ENCODE results near the gene GALNT1. TPM values are rescaled to one million over a fixed set of nuclear protein-coding genes. Genes with fewer than 3 reads are reported as not detected.

The GALNT1 gene
- total RNA-seq, 1 donor from 2014 or later, result 113 TPM

- no peak overlapping the region for H3K9ac ChIP-seq
Observed at GRCh38 chr18:35743916-35744315, 162.4 kb downstream of the GALNT1 start.

DNA sequence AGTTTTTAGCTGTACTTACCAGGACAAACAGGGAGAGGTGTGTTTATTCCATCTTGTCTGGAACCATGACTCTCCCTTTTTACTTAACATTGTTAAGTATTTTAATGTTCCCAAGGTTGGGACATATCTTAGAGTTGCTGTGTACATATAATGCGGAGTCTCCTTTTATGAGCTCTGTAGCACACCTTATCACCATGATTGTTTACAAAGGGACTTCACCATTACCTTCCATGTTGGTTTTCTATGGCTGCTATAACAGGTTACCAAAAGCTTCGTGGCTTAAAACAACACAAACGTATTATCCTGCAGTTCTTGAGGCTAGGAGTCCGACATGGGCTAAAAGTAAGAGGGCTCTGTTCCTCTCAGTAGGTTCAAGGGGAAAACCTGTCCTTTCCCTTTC is 164.3 kb downstream of the GALNT1 start:
- H3K27ac ChIP-seq, result no peak overlapping the region
- no peaks in the 10 kb centered on the region for H3K9me3 ChIP-seq (ENCODE audit: low read depth)
- Mint-ChIP-seq H3K27ac (no peak overlapping the region), H3K36me3 (no peaks in the 10 kb centered on the region), H3K4me1 (no peaks in the 10 kb centered on the region), H3K4me3 (no peak overlapping the region), H3K9me3 (no peaks in the 10 kb centered on the region), H3K27me3 (ENCODE audit: insufficient read depth, low read depth) (no peaks in the 10 kb centered on the region)
- H3F3A ChIP-seq (ENCODE audit: low read depth), result no peaks in the 10 kb centered on the region
- H3K4me3 ChIP-seq, result no peak overlapping the region
- H2AFZ ChIP-seq (replicated peaks), result no peak overlapping the region
- H4K20me1 ChIP-seq (ENCODE audit: low read depth), result no peaks in the 10 kb centered on the region
- H3K4me1 ChIP-seq, result no peaks in the 10 kb centered on the region
- H3K79me2 ChIP-seq (ENCODE audit: low read depth), result no peaks in the 10 kb centered on the region
- DNase-seq (ENCODE audit: low spot score), result no peak
- H3K4me2 ChIP-seq, result no peak overlapping the region
- no peak overlapping the region for H3K9ac ChIP-seq
- no peaks in the 10 kb centered on the region for H3K27me3 ChIP-seq
- H3K36me3 ChIP-seq, result no peaks in the 10 kb centered on the region
- TF ChIP-seq, protein P1, sequence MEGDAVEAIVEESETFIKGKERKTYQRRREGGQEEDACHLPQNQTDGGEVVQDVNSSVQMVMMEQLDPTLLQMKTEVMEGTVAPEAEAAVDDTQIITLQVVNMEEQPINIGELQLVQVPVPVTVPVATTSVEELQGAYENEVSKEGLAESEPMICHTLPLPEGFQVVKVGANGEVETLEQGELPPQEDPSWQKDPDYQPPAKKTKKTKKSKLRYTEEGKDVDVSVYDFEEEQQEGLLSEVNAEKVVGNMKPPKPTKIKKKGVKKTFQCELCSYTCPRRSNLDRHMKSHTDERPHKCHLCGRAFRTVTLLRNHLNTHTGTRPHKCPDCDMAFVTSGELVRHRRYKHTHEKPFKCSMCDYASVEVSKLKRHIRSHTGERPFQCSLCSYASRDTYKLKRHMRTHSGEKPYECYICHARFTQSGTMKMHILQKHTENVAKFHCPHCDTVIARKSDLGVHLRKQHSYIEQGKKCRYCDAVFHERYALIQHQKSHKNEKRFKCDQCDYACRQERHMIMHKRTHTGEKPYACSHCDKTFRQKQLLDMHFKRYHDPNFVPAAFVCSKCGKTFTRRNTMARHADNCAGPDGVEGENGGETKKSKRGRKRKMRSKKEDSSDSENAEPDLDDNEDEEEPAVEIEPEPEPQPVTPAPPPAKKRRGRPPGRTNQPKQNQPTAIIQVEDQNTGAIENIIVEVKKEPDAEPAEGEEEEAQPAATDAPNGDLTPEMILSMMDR (IDR thresholded peaks at IDR 0.05), result no peak
- TF ChIP-seq EZH2 (IDR thresholded peaks at IDR 0.05) (no peak), EZH2phosphoT487 (IDR thresholded peaks at IDR 0.05) (no peak)

More at GRCh38 chr18:35743916-35744315, 162.4 kb downstream of the GALNT1 start:
- H2AFZ ChIP-seq (replicated peaks), result no peak overlapping the region
- no peak for DNase-seq (ENCODE audit: low spot score)
- TF ChIP-seq, protein P1 (IDR thresholded peaks at IDR 0.05), result no peak
- TF ChIP-seq EZH2 (IDR thresholded peaks at IDR 0.05), result no peak
- no peak for TF ChIP-seq EZH2phosphoT487 (IDR thresholded peaks at IDR 0.05)
- H3K9me3 ChIP-seq (ENCODE audit: low read depth), result no peaks in the 10 kb centered on the region
- no peaks in the 10 kb centered on the region for H3K4me1 ChIP-seq
- H4K20me1 ChIP-seq (ENCODE audit: low read depth), result no peaks in the 10 kb centered on the region
- H3K4me3 ChIP-seq, result no peak overlapping the region
- no peaks in the 10 kb centered on the region for H3K79me2 ChIP-seq (ENCODE audit: low read depth)
- H3F3A ChIP-seq (ENCODE audit: low read depth), result no peaks in the 10 kb centered on the region
- no peaks in the 10 kb centered on the region for H3K36me3 Mint-ChIP-seq
- H3K36me3 ChIP-seq, result no peaks in the 10 kb centered on the region
- no peaks in the 10 kb centered on the region for H3K27me3 Mint-ChIP-seq (ENCODE audit: insufficient read depth, low read depth)
- H3K4me2 ChIP-seq, result no peak overlapping the region
- no peak overlapping the region for H3K27ac ChIP-seq
- H3K4me3 Mint-ChIP-seq, result no peak overlapping the region
- H3K4me1 Mint-ChIP-seq, result no peaks in the 10 kb centered on the region
- no peaks in the 10 kb centered on the region for H3K9me3 Mint-ChIP-seq
- no peaks in the 10 kb centered on the region for H3K27me3 ChIP-seq
- H3K27ac Mint-ChIP-seq, result no peak overlapping the region

DNA sequence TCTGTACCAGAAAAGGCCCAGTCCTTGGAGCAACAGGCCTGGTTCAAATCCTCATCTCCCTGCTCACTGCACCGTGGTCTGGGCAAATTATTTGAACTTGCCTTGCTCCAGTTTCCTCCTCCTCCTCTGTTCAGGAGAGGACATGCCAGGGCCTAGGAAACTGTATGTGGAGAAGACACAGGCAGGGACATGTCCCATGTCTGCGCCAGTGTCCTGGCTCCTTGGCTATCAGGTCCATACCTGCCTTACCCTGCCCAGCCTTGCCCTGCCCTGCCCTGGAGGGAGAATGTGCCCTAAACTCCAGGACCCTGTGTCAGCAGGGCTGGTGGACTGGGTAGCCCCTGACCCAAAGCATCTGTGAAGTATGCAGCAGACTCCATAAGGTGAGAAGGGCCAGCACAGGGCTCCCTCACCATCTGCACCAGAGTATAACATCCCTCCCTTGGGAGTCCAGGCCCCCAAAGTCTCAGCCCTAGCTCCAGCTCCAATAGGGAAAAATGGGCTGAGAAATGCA is 165.3 kb downstream of the GALNT1 start:
- Mint-ChIP-seq H3K27ac (no peak overlapping the region), H3K9me3 (no peaks in the 10 kb centered on the region), H3K4me3 (no peak overlapping the region), H3K4me1 (no peaks in the 10 kb centered on the region), H3K36me3 (no peaks in the 10 kb centered on the region), H3K27me3 (ENCODE audit: insufficient read depth, low read depth) (no peaks in the 10 kb centered on the region)
- Histone ChIP-seq H4K20me1 (ENCODE audit: low read depth) (no peaks in the 10 kb centered on the region), H3K36me3 (no peaks in the 10 kb centered on the region), H3K4me2 (no peak overlapping the region), H3F3A (ENCODE audit: low read depth) (no peaks in the 10 kb centered on the region), H3K4me1 (no peaks in the 10 kb centered on the region), H3K9me3 (ENCODE audit: low read depth) (no peaks in the 10 kb centered on the region), H3K27me3 (no peaks in the 10 kb centered on the region), H3K9ac (no peak overlapping the region), H2AFZ (replicated peaks) (no peak overlapping the region), H3K27ac (no peak overlapping the region), H3K79me2 (ENCODE audit: low read depth) (no peaks in the 10 kb centered on the region), H3K4me3 (no peak overlapping the region)
- TF ChIP-seq EZH2phosphoT487 (IDR thresholded peaks at IDR 0.05), result no peak
- TF ChIP-seq, protein P1 (IDR thresholded peaks at IDR 0.05), result no peak
- TF ChIP-seq EZH2 (IDR thresholded peaks at IDR 0.05), result no peak
- DNase-seq (ENCODE audit: low spot score), result no peak
